ENCODE measurements around the gene TOMM40L.

Gene TOMM40L

DNA sequence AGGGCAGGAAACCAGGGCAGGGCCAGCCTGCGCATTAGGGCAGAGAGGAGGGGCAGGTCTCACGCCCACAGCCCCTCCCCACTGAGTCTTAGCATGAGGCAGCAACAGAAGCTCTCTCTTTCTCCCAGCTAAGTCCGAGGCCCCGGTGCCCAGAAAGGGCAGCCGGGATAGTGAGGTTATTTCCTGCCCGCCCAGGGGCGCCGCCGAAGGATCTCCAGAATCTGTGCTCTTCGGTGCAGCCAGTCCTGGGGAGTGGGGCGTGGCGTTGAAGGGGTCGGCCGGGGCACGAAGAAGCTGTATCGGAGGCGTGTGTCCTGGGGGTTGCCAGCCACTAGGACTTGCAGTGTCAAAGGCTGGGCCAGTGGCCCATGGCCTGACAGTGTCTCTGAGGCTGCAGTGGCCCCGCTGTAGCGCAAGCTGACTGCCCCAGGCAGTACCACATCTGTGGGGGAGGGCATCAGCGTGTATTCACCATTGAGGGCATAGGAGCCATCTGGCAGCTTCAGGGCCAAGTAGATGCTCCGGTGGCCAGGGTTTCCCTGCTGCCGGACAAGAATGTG, 34.8 kb upstream of the TOMM40L start:
- Mint-ChIP-seq H3K4me1 (ENCODE audit: low read depth in 2 of 2) (peaks cover 44 to 55% of the 10 kb centered on the region in 2 donors), H3K27me3 (no peaks in the 10 kb centered on the region), H3K36me3 (ENCODE audit: insufficient read depth) (peaks cover 4% of the 10 kb centered on the region), H3K4me3 (no peak overlapping the region), H3K9me3 (no peaks in the 10 kb centered on the region), H3K27ac (peak overlapping the region; percentile 26 to 49)
- ATAC-seq (replicated peaks), result no peak
- DNase-seq, result no peak

- ATAC-seq (replicated peaks), result no peak
- Mint-ChIP-seq H3K4me1 (ENCODE audit: low read depth in 2 of 2) (peaks cover 36 to 47% of the 10 kb centered on the region in 2 donors), H3K27ac (peak overlapping the region in 1 of 2 donors; percentile 26), H3K9me3 (no peaks in the 10 kb centered on the region), H3K27me3 (no peaks in the 10 kb centered on the region), H3K36me3 (ENCODE audit: insufficient read depth) (peaks cover 4% of the 10 kb centered on the region), H3K4me3 (no peak overlapping the region)
- DNase-seq, result no peak
Measured at GRCh38 chr1:161191971-161192370, 33.9 kb upstream of the TOMM40L start.

GRCh38 chr1:161192476-161193465, 33.1 kb upstream of the TOMM40L start:
- Mint-ChIP-seq H3K27ac (peak overlapping the region; percentile 75 to 87), H3K27me3 (no peaks in the 10 kb centered on the region), H3K36me3 (ENCODE audit: insufficient read depth) (peaks cover 4% of the 10 kb centered on the region), H3K4me3 (peak overlapping the region; percentile 64 to 65), H3K9me3 (no peaks in the 10 kb centered on the region), H3K4me1 (ENCODE audit: low read depth in 2 of 2) (peaks cover 28 to 39% of the 10 kb centered on the region in 2 donors)
- peak; percentile 61 to 67 (median 66) for DNase-seq
- peak; percentile 96 for ATAC-seq (replicated peaks)

DNA sequence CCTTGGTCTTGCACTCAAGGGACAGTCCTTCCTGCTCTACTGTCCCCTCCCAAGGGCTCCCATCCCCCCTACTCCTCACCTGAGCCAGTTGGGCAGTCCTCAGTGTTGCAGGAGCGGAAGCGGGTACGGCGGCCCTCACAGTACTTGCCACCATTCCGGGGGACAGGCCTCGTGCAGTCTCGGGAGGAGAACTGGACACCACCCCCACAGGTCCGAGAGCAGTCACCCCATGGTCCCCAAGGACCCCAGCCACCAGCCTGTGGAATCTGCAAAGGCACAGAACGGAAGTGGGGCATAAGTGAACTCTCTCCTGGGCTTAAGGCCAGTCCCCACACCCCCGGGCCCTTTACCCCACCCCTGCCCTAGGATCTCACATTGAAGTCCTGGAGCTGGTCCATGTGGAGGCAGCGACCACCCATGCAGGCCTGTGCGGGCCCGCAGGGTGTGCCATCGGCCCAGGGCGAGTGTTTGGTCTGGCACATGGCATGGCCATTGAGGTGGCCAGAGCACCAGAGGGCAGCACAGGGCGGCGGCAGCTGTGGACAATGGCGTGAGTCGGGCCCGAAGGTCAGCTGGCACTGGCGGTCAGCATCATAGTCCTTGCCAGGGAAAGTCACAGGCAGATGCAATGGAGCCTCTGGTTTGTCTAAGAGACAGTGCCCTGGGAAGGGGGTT, 32.2 kb upstream of the TOMM40L start:
- Mint-ChIP-seq H3K4me3 (no peak overlapping the region), H3K4me1 (ENCODE audit: low read depth in 2 of 2) (peaks cover 27 to 33% of the 10 kb centered on the region in 2 donors), H3K27ac (peak overlapping the region in 1 of 2 donors; percentile 75), H3K27me3 (no peaks in the 10 kb centered on the region), H3K9me3 (no peaks in the 10 kb centered on the region), H3K36me3 (ENCODE audit: insufficient read depth) (peaks cover 4% of the 10 kb centered on the region)
- ATAC-seq (replicated peaks), result no peak
- no peak for DNase-seq

DNA sequence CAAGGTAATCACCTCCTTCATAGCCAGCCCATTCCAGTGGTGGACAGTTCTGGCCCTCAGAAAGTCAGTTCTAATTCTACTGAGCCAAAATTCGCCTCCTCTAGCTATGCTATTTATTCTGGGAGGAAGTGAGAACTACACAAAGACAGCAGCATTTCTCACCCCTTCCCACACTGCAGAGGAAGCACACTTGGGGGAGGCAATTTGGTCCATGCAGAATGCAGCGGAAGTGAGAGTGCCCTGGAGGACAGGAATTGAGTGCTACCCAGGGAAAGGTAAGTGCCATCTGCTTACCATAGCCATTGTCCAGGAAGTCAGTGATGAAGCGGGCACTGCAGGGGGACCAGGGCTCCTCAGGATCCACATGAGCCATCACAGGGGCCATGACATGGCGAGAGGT, 30.7 kb upstream of the TOMM40L start:
- Mint-ChIP-seq H3K36me3 (ENCODE audit: insufficient read depth) (peaks cover 4% of the 10 kb centered on the region), H3K27me3 (no peaks in the 10 kb centered on the region), H3K9me3 (no peaks in the 10 kb centered on the region), H3K4me1 (ENCODE audit: low read depth in 2 of 2) (peaks cover 29 to 44% of the 10 kb centered on the region in 2 donors), H3K27ac (peak overlapping the region; percentile 71 to 78), H3K4me3 (peak overlapping the region; percentile 49 to 50)
- DNase-seq (no peak), ATAC-seq (replicated peaks) (peak; percentile 48)

GRCh38 chr1:161196111-161196510, 29.7 kb upstream of the TOMM40L start:
- no peaks in the 10 kb centered on the region for H3K9me3 Mint-ChIP-seq
- peaks cover 4% of the 10 kb centered on the region for H3K36me3 Mint-ChIP-seq (ENCODE audit: insufficient read depth)
- no peaks in the 10 kb centered on the region for H3K27me3 Mint-ChIP-seq

DNA sequence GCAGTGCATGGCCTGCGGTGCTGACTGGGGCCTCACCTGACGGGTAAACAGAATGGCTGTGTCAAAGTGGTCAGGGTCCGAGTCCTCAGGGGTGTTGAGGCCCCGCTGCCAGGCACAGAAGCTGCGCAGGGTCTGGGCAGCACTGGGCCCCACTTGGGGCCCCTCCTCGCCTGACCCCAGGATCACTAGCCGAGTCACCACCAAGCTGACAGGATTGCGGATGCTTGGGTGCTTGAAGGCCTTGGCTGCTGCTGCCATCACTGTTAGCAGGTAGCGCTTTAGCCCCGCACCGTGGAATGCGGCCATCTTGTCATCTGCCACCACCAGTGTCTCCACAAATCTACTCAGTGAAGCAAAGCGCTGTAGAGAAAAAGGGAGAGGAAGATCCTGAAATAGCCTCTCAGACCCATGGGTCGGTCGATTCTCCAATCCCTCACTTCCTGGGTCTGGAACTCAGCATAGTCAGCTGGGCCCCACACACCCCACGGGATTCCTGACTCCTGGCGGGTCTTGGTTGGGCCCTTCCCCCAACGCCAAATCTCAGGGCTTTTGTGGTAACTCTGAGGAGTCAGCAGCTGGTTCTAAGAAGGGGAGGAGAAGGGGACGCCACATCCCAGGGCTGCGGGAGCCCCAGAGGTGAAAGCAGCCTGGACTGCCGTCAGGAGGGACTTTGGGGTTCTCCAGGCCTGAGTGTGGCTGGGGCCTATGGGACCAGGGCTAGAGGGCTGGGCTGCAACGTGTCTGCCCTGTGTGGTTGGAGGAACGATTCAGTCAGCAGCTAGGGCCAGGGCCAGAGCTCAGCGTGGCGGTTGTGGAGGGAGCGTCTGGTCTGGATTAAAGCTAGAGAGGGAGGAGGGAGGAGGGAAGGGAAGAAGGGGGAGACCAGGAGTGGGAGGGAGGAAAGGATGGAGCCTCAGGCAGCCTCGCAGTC, 29.1 kb upstream of the TOMM40L start:
- Mint-ChIP-seq H3K4me1 (ENCODE audit: low read depth in 2 of 2) (peaks cover 42 to 57% of the 10 kb centered on the region in 2 donors), H3K27me3 (no peaks in the 10 kb centered on the region), H3K36me3 (ENCODE audit: insufficient read depth) (peaks cover 11% of the 10 kb centered on the region), H3K9me3 (no peaks in the 10 kb centered on the region), H3K27ac (peak overlapping the region in 1 of 2 donors; percentile 38), H3K4me3 (no peak overlapping the region)
- ATAC-seq (replicated peaks) (no peak), DNase-seq (no peak)

More at GRCh38 chr1:161196111-161196510, 29.7 kb upstream of the TOMM40L start:
- peak overlapping the region in 1 of 2 donors; percentile 25 for H3K4me3 Mint-ChIP-seq
- DNase-seq (no peak), ATAC-seq (replicated peaks) (no peak)
- peak overlapping the region; percentile 38 to 59 for H3K27ac Mint-ChIP-seq
- H3K4me1 Mint-ChIP-seq (ENCODE audit: low read depth in 2 of 2), result peaks cover 38 to 50% of the 10 kb centered on the region in 2 donors

- H3K36me3 Mint-ChIP-seq (ENCODE audit: insufficient read depth), result peaks cover 15% of the 10 kb centered on the region
- H3K27ac Mint-ChIP-seq, result peak overlapping the region in 1 of 2 donors; percentile 46
- no peak overlapping the region for H3K4me3 Mint-ChIP-seq
- no peaks in the 10 kb centered on the region for H3K27me3 Mint-ChIP-seq
- H3K4me1 Mint-ChIP-seq (ENCODE audit: low read depth in 2 of 2), result peaks cover 39 to 54% of the 10 kb centered on the region in 2 donors
- no peaks in the 10 kb centered on the region for H3K9me3 Mint-ChIP-seq
- no peak for DNase-seq
- ATAC-seq (replicated peaks), result no peak
Measured at GRCh38 chr1:161197560-161198193, 28.2 kb upstream of the TOMM40L start.

GRCh38 chr1:161198194-161198896, 27.5 kb upstream of the TOMM40L start:
- peaks cover 36 to 47% of the 10 kb centered on the region in 2 donors for H3K4me1 Mint-ChIP-seq (ENCODE audit: low read depth in 2 of 2)
- DNase-seq (no peak), ATAC-seq (replicated peaks) (no peak)
- H3K36me3 Mint-ChIP-seq (ENCODE audit: insufficient read depth), result peaks cover 18% of the 10 kb centered on the region
- no peaks in the 10 kb centered on the region for H3K9me3 Mint-ChIP-seq
- H3K27me3 Mint-ChIP-seq, result no peaks in the 10 kb centered on the region
- no peak overlapping the region for H3K4me3 Mint-ChIP-seq
- peak overlapping the region in 1 of 2 donors; percentile 71 for H3K27ac Mint-ChIP-seq

GRCh38 chr1:161198897-161199431, 26.9 kb upstream of the TOMM40L start, which contains the start of gene ADAMTS4:
Gene ADAMTS4 (minus strand): TSS chr1:161199054. CDS start chr1:161198627, 427 bp downstream.
- DNase-seq (no peak), ATAC-seq (replicated peaks) (no peak)
- Mint-ChIP-seq H3K36me3 (ENCODE audit: insufficient read depth) (peaks cover 18% of the 10 kb centered on the region), H3K27me3 (no peaks in the 10 kb centered on the region), H3K9me3 (no peaks in the 10 kb centered on the region), H3K4me3 (peak within 1 kb of the TSS in 1 of 2 donors; percentile 20), H3K4me1 (ENCODE audit: low read depth in 2 of 2) (peaks cover 40 to 49% of the 10 kb centered on the region in 2 donors), H3K27ac (peak within 1 kb of the TSS in 1 of 2 donors; percentile 89)

DNA sequence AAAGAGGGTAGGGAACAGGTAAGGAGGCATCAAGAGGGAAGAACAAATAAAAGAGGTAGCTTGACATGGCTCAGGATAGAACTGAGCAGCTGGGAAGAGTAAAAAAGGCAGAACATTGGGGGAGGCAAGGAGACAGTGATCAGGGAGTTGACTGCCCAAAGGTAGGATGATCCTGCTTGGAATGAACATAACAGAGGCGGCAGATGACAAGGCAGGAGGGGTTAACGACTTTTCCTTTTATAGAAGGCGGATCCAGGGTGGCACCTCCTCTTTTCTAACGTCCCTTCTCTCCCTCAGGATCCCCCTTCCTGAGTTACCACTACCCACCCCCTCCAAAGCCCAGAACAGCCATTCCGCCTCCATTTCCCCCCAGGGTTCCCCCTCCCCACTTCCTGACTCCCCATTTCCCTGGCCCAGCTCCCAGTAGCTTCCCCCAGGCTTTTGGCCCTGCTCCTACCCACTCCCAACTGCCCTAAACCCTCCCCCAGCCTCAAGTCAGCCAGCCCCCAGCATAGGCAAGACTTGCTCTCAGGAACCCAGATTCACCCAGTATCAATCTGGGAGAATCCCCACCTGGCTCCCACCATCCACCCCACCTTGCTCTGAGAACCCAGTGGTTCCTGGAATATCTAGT, 26.2 kb upstream of the TOMM40L start:
- peaks cover 22% of the 10 kb centered on the region for H3K36me3 Mint-ChIP-seq (ENCODE audit: insufficient read depth)
- H3K4me3 Mint-ChIP-seq, result peak overlapping the region in 1 of 2 donors; percentile 20
- H3K27me3 Mint-ChIP-seq, result no peaks in the 10 kb centered on the region
- no peak for ATAC-seq (replicated peaks)
- peaks cover 44 to 53% of the 10 kb centered on the region in 2 donors for H3K4me1 Mint-ChIP-seq (ENCODE audit: low read depth in 2 of 2)
- no peaks in the 10 kb centered on the region for H3K9me3 Mint-ChIP-seq
- no peak for DNase-seq
- H3K27ac Mint-ChIP-seq, result peak overlapping the region in 1 of 2 donors; percentile 89
